ENCODE measurements around the gene ZNF780A.
"Not testable (repeated sequence)": the region's sequence is repeated elsewhere in the genome, so short reads cannot be mapped to it uniquely, and the experiment has no call there.

The ZNF780A gene

GRCh38 chr19:40090241-40091204 lies at the start of gene ZNF780A:
Gene ZNF780A (minus strand): TSS chr19:40090943. CDS start chr19:40084753, 6,190 bp downstream.
- peak; percentile 27 for DNase-seq (ENCODE audit: low read depth)

- peak; percentile 43 for DNase-seq (ENCODE audit: low read depth)
These were observed 49.0 kb upstream of the ZNF780A start for GRCh38 chr19:40139533-40140287.

GRCh38 chr19:40136818-40137217 lies 46.1 kb upstream of the ZNF780A start:
- DNase-seq (ENCODE audit: low read depth): no peak

GRCh38 chr19:40134866-40135265 lies 44.1 kb upstream of the ZNF780A start:
- no peak for DNase-seq (ENCODE audit: low read depth)

- DNase-seq (ENCODE audit: low read depth): no peak
These were observed 42.7 kb upstream of the ZNF780A start for GRCh38 chr19:40133491-40133890.

- no peak for DNase-seq (ENCODE audit: low read depth)
These were observed 39.3 kb upstream of the ZNF780A start for GRCh38 chr19:40130013-40130412.

GRCh38 chr19:40129425-40129824 lies 38.7 kb upstream of the ZNF780A start:
- DNase-seq (ENCODE audit: low read depth): no peak

- DNase-seq (ENCODE audit: low read depth): no peak
These were observed 38.2 kb upstream of the ZNF780A start for GRCh38 chr19:40128991-40129390.

- DNase-seq (ENCODE audit: low read depth): no peak
These were observed 28.6 kb upstream of the ZNF780A start for GRCh38 chr19:40119380-40119779.

- DNase-seq (ENCODE audit: low read depth): not testable (repeated sequence)
These were observed 27.9 kb upstream of the ZNF780A start for GRCh38 chr19:40118638-40119037.

- DNase-seq (ENCODE audit: low read depth): no peak
These were observed 25.3 kb upstream of the ZNF780A start for GRCh38 chr19:40116075-40116474.

GRCh38 chr19:40114119-40114518 lies 23.4 kb upstream of the ZNF780A start:
- DNase-seq (ENCODE audit: low read depth): not testable (repeated sequence)

- not testable (repeated sequence) for DNase-seq (ENCODE audit: low read depth)
These were observed 21.5 kb upstream of the ZNF780A start for GRCh38 chr19:40112271-40112670.

GRCh38 chr19:40110570-40110969 lies 19.8 kb upstream of the ZNF780A start:
- no peak for DNase-seq (ENCODE audit: low read depth)

- DNase-seq (ENCODE audit: low read depth): no peak
These were observed 14.0 kb upstream of the ZNF780A start for GRCh38 chr19:40104754-40105153.

GRCh38 chr19:40103600-40103999 lies 12.9 kb upstream of the ZNF780A start:
- DNase-seq (ENCODE audit: low read depth): no peak

GRCh38 chr19:40101813-40102212 lies 11.1 kb upstream of the ZNF780A start:
- DNase-seq (ENCODE audit: low read depth): no peak

- DNase-seq (ENCODE audit: low read depth): no peak
These were observed 2.7 kb upstream of the ZNF780A start for GRCh38 chr19:40093416-40093815.

GRCh38 chr19:40091205-40092129 lies 724 bp upstream of the ZNF780A start:
- no peak for DNase-seq (ENCODE audit: low read depth)

GRCh38 chr19:40089462-40089861 lies 1.3 kb downstream of the ZNF780A start:
- no peak for DNase-seq (ENCODE audit: low read depth)

- no peak for DNase-seq (ENCODE audit: low read depth)
These were observed 2.3 kb downstream of the ZNF780A start for GRCh38 chr19:40088299-40089047.

Data from fibroblast of the conjunctiva (primary cell).